GM19328 (cell line): ENCODE measurements around the gene UCK2.

Experiments
- ATAC-seq: cut with Tn5 transposase; IDR thresholded peaks from one replicate; pipeline ENCODE4 v1.9.1; 2021; ENCODE audit warnings: mild to moderate bottlenecking, moderate library complexity; ENCODE audit not compliant: unreplicated experiment

Gene UCK2

DNA sequence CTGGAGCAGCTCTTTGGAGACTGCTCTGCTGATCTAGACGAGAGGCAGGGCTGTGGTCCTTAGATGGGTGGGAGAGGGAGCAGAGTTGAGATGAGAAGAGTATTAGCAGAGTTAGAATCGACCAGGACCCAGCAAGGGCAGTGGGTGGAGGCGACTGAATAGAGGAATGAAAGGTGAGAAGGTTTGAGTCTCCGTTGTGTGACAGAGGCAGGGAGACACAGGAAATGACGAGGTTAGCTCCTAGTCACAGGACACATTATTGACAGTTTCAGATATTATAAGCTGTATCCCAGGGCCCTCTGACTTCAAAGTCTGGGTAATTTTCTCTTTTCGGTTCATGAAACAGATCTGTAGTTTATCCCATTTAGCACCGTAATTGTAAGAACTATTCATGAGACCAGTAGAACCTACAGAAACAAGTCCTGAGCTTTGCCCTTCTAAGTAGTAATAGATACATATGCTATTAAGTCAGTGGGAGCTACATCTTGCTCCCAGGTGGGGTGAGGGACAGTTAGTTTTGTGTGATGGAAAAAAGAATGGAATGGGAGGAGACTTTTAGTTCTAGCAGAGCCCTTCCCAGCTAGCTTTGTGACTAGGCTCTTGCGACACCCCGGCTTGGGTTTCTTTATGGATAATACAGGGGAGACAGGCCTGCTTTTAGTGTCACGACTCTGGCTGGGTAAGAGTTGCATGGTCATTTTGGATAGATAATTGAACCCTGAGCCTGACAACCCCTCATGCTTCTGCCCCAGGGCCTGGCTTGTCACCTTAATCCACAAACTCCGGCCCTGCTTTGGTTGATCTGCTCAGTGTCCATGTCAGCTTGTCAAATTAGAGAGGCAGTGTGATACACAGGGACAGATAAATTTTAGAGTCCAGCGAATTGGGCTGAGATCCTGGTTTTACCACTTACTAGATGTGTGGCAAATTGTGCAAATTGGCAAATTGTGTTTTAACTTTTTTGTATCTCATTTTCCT lies 70.2 kb downstream of the UCK2 start:
- no peak for ATAC-seq

DNA sequence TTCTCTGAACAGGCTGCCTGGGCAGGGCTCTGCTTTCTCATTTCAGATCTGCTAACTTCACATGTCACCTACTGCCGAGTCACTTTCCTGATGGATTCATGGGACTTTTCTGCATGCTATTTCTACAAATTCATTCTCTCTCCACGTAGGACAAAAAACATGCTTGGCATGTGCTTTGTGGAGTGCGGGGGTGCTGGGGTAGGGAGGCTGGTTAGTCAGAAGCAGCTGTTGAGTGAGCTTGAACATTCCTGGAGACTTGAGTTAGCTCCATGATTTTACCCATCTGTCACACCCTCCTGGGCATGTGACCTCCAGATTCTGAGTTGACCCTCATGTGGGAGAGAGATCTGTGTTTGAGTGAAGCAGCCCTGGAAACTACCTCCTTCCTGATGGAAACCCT lies 71.4 kb downstream of the UCK2 start:
- no peak for ATAC-seq

DNA sequence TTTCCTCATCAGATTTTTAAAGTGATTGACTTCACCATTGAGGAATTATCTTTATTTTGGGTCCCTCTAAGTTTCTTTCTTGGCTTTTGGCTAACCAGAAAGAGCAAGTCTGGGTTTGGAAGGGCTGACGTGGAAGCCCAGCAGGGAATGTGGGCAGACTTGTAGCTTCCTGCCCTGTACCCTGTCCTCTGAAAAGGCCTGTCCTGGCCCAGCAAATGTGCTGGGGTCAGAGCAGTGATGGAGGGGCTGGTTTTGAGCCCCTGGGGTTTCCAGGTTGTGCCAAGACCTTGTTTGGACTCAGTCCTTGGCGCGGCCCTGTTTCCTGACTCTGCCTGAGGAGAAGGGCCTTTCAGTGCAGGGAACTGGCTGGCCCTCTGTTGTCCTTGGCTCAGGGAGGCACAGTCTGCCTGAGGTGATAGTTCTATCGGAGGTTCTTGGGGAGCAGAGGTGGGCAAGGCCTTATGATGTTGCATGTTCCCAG lies 72.1 kb downstream of the UCK2 start:
- no peak for ATAC-seq

DNA sequence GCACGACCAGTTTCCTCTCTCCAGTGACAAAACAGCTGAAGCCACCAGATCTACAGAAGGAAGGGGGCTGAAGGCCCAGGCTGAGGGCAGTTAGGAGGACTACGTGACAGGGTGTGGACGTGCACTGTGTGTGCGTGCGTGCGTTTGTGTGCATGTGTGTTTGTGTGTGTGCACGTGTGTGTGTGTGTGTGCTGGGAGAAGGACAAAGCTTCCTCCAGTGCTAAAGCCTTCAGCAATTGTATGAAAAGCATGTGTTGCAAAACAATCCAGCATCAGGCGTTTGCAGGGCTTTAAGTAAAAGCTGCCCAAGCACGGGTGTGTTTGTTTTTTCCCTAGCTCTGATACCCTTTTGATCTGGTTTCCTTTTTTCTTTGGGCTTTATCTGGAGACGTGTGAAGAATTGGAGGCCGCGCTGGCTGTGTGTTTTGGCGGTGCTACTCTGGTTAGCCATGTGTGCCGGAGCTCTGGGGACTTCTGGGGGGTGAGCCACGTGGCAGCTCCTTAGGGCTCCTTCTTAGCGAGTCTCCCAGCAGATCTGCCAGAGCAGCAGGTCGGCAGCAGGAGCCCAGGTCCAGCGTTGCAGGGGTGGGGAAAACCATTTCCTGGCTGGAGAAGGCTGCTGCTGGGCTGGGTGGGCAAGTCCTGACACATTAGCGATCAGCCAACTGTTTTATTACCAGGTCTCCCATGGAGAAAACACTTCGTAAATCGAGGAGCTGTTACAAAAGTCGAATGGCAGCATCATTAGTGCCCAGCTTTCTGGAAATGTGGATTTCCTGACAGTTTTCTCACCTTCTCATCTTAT lies 73.4 kb downstream of the UCK2 start:
- no peak for ATAC-seq

DNA sequence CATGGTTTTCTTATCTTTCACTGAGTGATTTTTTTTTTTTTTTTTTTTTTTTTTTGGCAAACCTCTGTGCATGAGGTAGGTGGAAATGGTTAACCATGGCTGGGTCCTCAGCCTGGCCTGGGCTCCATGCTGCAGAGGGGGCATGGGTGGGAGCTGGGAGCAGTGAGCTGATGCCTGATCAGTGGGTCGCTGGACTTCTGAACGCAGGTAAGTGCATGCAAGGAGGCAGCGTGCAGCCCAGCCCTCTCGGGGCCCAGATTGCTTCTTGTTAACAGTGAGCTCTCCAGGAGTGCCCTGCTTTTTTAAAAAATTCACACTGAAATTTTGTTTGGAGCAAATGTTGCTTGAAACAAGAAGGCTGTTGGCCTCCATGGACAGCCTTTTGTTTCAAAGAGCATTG lies 75.2 kb downstream of the UCK2 start:
- no peak for ATAC-seq

DNA sequence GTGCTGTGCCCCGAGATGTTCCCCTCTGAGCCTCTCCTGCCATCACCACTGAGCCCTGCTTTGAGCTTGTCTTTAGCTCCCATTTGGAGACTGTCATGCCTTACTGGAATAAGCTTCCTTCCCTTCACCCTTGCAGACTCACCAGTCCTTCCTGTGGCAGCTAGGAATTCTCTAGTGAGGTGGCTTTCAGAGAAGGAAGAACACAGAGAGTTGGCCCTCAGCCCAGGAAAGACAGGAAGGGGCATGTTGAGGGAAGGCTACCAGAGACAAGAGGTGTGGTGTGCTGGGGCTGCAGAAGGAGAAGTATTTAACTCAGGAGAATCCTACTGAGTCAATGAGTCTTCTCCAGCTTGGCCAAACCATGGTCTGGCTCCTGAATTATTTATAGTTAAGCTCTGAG lies 76.3 kb downstream of the UCK2 start:
- ATAC-seq: no peak

DNA sequence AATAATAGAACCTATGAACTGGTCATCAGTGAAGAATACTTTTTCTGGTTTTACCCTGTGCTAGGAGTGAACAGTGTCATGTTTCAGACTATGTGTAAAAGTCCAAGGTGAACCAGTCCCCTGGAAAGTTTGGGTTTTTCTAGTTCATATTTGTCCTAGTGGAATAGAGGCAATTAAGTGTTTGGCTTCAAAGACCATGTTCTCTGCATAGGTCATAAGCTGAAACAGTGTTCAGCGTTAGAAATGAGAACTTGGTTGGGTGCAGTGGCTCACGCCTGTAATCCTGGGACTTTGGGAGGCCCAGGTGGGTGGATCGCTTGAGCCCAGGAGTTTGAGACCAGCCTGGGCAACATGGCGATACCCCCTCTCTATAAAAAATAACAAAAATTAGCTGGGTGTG lies 77.5 kb downstream of the UCK2 start:
- ATAC-seq: no peak

DNA sequence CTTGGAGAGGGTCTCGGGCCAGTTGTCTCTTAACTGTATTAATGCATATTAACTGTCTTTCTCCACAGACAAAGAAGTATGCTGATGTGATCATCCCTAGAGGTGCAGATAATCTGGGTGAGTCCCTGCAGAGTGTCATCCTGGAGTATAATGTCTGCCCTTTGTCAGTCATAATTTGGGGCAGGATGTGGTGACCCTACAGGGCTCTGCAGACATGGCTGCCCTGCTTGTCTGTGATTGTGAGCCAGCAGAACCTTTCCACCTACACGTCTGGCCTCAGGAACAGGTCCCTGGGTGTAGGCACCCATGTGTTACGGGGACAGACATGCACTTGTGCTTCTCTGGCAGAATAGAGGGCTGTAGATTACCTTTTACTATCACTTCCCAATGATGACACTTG lies 78.4 kb downstream of the UCK2 start:
- ATAC-seq: no peak

DNA sequence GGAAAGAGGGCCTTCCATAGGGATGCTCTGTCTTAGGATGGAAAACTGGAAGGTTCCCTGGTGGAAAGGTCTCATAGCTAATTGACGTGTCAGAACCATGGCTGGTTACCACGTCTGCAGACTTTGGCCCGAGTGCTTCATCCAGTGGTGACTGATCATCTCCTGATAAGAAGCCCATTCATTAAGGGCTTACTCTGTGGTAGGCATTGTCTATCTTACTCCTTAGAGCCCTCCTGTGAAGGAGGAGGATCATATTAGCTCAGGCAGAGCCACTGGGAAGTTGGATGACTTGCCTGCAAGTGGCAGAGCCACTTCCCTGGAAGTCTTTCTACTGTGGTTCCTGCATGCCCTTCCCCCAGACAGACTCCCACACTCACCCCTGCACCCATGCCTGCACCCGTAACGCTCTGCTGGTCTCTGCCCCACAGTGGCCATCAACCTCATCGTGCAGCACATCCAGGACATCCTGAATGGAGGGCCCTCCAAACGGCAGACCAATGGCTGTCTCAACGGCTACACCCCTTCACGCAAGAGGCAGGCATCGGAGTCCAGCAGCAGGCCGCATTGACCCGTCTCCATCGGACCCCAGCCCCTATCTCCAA lies 79.9 kb downstream of the UCK2 start:
- no peak for ATAC-seq

DNA sequence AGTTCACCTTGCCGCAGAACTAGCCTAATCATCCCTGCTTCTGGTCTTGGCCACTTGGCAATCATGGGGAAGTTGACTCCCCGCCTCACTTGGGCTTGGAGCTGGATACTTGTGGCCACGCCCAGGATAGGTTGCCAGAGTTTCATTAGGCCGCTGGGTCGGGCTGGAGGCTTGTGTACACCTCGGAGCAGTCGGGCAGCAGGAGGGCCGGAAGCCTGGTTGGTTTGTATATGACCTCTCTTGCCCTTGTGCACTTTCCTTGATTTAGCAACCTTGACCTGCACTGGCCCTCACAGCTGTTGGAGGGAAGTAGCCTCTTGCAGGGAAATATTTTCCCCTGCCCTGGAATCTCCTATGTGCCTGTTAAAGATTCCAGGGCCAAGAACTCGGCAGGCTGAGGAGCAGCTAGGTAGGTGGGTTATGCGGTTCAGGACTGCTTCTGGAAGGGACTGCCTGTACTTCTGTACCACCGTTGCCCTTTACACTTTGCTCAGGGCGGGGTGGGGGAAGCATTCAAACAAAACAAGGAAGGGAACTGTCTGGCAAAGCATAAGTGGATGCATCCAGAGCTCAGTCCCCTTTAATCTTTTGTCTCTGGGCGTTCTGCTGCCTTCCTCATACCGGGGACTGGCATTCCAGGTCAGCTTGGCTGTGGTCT lies 83.5 kb downstream of the UCK2 start:
- no peak for ATAC-seq

DNA sequence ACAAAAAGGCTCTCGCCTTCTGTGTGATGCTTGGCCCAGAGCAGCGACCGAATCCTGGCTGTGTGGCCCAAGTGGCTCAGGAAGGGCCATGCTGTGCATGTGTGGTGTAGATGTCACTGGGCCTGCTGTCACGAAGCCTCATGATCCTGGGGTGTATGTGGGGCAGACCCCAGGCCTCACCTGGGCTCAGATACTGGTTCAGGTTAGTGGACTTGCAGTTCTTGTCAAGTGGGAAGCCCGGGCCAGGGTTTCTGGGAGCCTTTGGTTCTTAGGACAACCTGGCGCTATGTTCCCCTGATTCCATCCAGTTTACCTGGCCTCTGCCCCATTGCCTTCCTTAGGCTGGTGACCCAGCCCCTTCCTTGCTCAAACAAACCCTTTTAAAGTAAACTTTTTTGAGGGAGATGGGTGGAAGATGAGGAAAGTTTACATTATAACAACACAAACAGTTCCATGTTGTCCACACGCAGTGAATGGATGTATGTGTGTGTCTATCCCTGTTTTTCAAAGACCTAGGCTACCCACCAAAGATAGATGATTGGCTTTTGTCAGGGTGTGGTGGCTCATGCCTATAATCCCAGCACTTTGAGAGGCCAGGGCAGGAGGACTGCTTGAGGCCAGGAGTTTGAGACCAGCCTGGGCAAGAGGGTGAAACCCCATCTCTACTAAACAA lies 84.3 kb downstream of the UCK2 start:
- no peak for ATAC-seq

DNA sequence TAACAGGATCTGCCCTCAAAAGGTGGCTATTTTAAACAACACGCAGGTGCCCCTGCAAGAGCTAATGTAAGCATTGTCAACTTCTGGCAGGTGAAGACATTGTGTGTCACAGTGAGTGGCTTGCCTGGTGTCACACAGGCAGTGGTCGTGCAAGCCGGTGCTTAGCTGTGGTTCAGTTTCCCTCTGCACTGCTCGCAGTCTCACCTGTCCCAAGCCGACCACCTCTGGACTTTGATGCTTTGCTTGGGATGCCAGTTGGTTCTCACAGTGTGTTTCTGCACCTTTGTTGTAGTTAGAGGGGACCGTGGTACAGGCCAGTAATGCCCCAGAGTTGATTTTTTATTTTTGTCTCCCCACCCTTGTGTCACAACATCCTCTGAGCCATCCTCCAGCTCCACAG lies 85.2 kb downstream of the UCK2 start:
- ATAC-seq: no peak

DNA sequence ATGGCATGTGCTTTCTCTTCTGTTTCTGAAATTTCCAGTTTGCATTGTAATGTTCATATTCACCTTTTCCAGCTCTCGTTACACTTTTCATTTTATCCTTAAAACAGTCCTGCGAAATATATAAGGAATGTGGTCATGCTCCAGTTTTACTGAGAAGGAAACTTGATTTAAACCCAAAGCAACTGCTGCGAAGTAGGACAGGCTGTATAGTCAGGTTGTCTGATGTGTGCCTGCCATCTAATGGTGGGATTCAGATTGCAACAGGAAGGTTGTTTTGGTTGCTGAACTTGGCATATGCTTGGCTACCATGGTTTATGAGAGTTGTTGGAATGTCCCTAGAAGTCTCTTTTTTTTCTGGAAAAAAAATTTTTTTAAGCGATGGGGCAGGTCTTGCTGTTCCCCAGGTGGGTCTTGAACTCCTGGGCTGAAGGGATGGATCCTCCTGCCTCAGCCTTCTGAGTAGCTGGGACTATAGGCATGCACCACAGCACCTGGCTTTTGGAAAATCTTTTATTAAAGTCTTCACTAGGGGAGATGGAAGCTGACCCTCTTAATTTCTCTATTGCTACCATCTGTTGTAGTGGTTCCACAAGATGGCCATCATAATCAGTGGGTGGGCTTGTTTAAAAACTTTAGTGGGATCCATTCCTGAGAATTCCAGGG lies 86.9 kb downstream of the UCK2 start:
- no peak for ATAC-seq

DNA sequence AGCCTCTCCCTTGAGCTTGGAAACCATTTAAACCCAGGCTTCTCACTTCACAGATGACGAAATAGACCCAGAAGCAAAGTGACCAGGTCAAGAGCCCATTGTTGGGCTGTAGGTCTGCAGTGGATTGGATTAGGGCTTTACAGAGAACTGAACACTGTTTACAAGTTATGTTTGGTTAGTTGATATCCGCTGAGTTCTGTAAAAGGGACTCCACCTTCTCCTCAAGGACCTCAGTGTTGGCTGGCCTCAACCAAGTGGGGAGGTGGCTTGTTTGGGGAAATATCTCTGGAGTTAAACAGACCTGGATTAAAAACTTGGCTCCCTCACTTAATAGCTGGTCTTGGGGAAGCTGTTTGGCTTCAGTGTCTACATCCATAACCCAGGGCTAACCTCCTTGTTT lies 88.1 kb downstream of the UCK2 start:
- no peak for ATAC-seq

DNA sequence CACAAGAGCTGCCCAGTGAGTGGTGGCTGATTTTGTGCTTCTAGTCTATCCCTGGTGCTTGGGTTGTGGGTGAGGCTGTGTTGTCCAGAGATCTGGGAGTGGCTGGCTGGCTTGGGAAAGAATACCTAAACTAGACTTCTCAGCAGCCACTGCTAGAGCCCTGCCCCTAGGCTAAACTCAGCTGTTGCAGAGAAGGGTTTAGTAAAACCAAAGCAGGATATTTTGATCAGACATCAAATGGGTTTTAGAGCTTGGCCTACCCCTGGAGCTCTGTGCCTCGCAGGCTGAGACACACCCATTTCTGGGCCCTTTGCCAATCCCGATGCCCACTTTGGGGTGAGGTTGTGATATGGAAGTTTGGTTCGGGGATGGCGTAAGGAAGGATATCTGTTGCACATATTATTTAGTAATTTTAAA lies 88.5 kb downstream of the UCK2 start:
- ATAC-seq: no peak

DNA sequence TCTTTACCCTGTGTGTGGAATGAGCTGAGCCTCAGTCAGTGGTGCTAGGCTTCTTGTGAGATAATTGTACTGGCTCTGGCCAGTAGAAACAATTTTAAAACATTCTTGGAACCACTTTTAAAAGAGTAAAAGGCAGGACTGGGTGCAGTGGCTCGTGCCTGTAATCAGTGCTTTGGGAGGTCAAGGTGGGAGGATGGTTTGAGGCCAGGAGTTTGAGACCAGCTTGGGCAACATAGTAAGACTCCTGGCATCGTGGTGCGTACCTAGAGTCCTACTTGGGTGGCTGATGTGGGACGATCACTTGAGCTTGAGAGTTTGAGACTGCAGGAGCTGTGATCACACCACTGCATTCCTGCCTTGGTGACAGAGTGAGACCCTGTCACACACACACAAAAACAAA lies 89.8 kb downstream of the UCK2 start:
- no peak for ATAC-seq

DNA sequence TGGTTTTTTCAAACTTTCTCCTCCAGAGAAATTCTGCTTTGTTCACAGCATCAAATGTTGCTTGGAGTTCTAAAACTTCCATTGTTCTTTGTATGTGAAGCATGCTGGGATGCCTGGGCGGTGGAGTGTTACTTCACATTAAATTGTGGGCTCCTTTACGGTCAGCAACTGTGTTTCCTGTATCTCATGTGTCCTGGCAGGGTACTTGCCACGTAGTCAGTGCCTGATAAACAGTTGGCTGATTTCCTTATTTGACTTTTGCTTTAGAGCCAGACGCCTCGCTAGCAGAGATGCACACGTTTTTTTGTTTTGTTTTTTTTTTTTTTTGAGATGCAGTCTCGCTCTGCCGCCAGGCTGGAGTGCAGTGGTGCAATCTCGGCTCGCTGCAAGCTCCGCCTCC lies 96.7 kb downstream of the UCK2 start:
- ATAC-seq: no peak

DNA sequence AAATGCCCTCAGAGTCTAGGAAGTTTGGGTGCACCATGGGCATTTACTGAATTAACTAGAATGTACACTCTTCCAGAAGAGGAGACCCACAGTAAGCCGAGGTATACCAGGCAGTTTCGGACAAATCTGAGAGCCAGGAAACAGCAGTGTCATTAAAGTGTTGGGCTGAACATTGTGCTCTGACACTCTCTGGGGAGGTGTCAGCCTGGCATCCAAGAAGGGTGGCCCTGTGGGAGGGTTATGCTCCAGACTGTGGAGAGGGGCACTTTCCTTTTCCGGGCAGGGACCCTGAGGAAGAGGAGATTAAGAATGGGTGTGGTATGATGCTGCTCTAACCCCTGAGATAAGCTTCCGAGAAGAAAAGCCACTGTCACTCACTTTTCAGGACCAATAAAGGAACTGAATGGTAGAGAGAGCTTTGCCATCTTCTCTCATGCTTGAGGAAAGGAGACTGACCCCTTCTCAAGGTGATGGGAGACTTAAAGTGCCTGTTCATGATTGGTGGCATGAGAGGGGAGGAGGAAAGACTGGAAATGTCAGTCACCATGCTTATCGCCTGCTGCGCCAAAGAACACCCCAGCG lies 98.2 kb downstream of the UCK2 start:
- ATAC-seq: no peak

DNA sequence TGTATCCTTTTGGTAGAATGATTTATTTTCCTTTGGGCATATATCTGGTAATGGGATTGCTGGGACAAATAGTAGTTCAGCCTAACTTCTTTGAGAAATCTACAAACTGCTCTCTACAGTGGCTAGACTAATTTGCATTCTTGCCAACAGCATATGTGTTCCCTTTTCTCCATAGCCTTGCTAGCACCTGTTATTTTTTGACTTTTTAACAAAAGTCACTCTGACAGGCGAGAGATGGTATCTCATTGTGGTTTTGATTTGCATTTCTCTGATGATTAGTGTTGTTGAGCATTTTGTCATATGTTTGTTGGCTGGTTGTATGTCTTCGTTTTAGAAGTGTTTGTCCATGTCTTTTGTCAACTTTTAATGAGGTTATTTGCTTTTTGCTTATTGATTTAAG lies 99.8 kb downstream of the UCK2 start:
- ATAC-seq: peak; percentile 62
